Loucy (cell line): ENCODE results near the gene ZNF470.

Experiments used
- CTCF ChIP-seq: fragments of 200-600 bp; sonication (generic); conservative IDR thresholded peaks from 2 replicates; pipeline ENCODE4 v1.5.1; 2014; ENCODE audit warnings: mild to moderate bottlenecking, antibody characterized with exemption, low read length
- EZH2phosphoT487 ChIP-seq: fragments of 200-600 bp; IDR thresholded peaks from 2 replicates; pipeline ENCODE4 v1.6.1; 2018; ENCODE audit warnings: antibody characterized with exemption, mild to moderate bottlenecking, moderate library complexity, borderline replicate concordance

- no peak for TF ChIP-seq CTCF
- no peak for TF ChIP-seq EZH2phosphoT487
Measured at GRCh38 chr19:56633021-56633420, 65.8 kb downstream of the ZNF470 start.
